GM20000 (cell line): ENCODE results near the gene CARD9.

ENCODE experiments used
- DNase-seq: peaks from one replicate; pipeline ENCODE4 v3.0.0; 2012; ENCODE audit warnings: low spot score
- TF ChIP-seq, protein P1 (sequence below): IDR thresholded peaks from 2 replicates; pipeline ENCODE4 v1.5.1; 2012; ENCODE audit warnings: mild to moderate bottlenecking, control low read depth; ENCODE audit errors: extremely low read depth, missing control alignments

The CARD9 gene

DNA sequence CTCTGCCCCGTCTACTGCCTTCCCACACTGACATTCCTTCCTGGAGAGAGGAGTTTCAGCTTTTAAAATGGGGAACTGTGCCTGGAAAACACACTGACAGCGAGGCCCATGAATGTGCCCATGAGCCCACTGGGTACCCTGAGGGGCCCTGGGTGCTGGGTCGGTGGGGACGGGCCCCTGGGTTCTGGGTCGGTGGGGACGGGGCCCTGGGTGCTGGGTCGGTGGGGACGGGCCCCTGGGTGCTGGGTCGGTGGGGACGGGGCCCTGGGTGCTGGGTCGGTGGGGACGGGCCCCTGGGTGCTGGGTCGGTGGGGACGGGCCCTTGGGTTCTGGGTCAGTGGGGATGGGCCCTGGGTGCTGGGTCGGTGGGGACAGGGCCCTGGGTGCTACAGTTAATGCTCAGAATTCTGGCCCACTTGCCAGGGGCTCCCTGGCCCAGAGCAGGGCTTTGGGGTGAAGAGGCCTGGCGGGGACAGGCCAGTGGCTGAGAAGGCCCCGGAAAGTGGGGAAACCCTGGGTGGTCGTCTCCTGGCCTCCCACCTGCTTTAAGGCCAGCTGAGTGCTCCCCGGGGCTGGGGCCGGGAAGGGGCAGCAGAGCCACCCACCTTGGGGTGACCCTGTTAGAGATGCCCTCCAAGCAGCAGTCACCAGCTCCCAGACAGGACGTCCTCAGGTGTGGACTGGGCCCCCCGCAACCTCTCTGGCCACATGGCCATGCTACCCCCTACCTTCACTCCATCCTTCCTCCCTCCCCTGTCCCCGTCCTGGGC is 43.6 kb downstream of the CARD9 start:
- TF ChIP-seq, protein P1, sequence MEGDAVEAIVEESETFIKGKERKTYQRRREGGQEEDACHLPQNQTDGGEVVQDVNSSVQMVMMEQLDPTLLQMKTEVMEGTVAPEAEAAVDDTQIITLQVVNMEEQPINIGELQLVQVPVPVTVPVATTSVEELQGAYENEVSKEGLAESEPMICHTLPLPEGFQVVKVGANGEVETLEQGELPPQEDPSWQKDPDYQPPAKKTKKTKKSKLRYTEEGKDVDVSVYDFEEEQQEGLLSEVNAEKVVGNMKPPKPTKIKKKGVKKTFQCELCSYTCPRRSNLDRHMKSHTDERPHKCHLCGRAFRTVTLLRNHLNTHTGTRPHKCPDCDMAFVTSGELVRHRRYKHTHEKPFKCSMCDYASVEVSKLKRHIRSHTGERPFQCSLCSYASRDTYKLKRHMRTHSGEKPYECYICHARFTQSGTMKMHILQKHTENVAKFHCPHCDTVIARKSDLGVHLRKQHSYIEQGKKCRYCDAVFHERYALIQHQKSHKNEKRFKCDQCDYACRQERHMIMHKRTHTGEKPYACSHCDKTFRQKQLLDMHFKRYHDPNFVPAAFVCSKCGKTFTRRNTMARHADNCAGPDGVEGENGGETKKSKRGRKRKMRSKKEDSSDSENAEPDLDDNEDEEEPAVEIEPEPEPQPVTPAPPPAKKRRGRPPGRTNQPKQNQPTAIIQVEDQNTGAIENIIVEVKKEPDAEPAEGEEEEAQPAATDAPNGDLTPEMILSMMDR, result no peak
- no peak for DNase-seq

DNA sequence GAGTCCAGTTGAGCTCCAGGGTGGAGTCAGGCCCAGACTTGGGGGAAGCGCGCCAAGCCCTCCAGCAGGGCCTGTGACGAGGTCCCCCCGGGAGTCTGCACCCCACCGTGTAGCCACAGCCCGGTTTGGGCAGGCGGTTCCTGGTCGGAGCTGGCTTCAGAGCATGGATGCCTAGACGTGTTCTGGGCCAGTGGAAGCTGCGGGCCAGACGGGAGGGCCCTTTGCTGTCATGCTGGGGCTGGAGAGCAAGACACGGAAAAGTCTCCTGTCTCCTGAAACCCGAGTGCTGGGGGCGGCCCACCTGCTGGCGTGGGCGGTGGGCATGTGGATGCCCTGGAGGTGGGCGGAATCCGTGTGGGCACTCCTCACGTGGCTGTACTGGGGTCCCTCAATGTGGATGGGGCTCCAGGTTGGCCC is 44.2 kb downstream of the CARD9 start:
- no peak for DNase-seq

GRCh38 chr9:136328622-136329041 is 44.8 kb downstream of the CARD9 start:
- peak; percentile 61 for DNase-seq
- TF ChIP-seq, protein P1, result no peak

More for the DNA sequence above, 44.2 kb downstream of the CARD9 start:
- TF ChIP-seq, protein P1, result no peak

DNA sequence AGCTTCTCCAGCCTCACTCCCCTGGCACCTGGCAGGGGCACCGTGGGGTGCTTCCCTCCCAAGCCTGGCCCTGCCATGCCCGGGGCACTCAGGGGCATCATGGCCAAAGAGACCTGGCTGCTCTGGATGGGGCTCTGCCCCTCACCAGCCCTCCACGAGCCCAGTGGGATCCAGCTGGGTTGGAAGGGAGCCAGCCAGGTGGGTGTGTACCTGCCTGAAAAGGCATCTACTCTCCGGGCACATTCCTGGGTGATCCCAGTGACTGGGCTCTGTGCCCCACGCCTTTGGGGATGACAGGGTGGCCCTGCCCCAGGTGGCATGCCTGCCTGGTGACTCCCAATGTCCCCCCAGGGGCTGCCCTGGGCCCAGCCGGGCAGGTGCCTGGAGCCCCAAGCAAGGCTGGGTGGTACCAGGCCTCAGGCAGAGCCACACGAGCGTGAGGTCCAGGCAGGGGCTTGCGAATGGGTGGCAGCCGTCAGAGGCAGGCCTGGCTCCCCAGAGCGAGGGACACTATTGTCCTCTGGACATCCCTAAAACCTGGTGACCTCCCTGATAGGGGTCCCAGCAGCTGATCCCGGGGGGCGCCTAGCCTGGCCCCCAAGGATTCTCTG is 45.4 kb downstream of the CARD9 start:
- TF ChIP-seq, protein P1, result no peak
- peak; percentile 58 for DNase-seq

DNA sequence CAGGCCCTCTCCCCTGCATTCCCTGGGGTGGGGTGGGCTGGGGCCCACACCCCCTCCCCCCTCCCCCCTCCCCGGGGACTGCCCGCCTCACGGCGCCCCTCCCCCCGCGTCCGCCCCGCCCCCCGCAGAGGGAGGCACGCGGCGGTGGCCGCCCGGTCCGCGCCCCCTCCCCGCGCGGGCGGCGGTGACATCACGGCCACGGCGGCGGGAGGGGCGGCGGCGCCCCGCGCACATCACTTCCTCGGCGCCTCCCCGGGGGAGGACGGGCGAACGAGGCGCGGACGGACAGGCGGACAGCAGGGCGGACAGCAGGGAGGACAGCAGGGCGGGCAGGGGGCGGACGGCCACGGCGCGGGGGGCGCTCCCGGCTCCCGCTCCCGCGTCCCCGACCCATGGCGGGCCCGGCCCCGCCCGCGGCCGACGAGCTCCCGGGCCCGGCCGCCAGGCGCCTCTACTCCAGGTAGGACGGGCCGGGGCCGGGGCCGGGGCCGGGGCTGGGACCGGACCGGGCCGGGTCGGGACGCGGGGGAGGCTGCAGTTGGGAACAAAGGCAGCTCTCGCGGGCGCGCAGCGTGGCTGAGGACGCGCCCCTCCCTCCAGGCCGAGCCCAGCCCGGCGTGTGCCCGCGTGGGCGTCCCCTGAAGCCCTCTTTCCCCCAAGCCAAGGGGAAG is 46.0 kb downstream of the CARD9 start, which contains the start of gene GPSM1:
Gene GPSM1, plus strand, starts transcription at position 236 of the 671 bp plus-strand sequence. Its CDS starts 157 bp downstream, at position 393.
- peak; percentile 64 for DNase-seq
- TF ChIP-seq, protein P1, result no peak

GRCh38 chr9:136326761-136327303 is 46.6 kb downstream of the CARD9 start:
- no peak for DNase-seq
- TF ChIP-seq, protein P1, result no peak
